Measurements from ENCODE around the gene IPCEF1. TPM values are rescaled to one million over a fixed set of nuclear protein-coding genes. Genes with fewer than 3 reads are reported as not detected.

Gene IPCEF1
- total and polyA plus RNA-seq, 5 donors from 2014 or later = 82.4 to 160 (median 85.9) TPM

DNA sequence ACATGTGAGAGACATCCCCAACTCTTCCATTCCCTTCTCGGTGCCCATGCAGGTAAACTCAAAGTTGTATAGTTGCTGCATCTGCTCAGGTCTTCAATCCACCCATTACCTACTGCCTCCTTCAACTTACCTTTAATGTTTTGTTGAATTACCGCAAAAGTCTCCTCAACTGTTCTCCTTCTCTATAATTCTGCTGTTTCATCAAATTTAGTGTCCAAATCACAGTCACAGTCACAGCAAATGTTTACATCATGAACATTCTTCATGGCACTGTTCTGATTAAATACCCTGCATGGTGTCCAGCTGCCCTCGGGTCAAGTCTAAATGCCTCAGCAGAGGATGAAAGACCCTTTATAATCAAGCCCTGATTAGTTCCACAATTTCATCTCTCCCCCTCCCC lies 130.1 kb downstream of the IPCEF1 start:
- no peaks in the 10 kb centered on the region for H3K9me3 ChIP-seq (ENCODE audit: control insufficient read depth in 2 of 2, low read length in 2 of 2)
- peaks cover 52 to 87% (median 70%) of the 10 kb centered on the region in 4 donors for H3K4me1 Mint-ChIP-seq
- H3K27ac ChIP-seq (ENCODE audit: insufficient read depth, low read length, poor library complexity, severe bottlenecking) = no peak overlapping the region
- no peak overlapping the region for H3K4me3 ChIP-seq (ENCODE audit: low read depth, low read length)
- H3K27ac Mint-ChIP-seq = peak overlapping the region; percentile 5 to 93 (median 75)
- H3K4me3 Mint-ChIP-seq = peak overlapping the region in 2 of 4 donors; percentile 21 to 63
- H3K9me3 Mint-ChIP-seq = no peaks in the 10 kb centered on the region
- no peaks in the 10 kb centered on the region for H3K27me3 Mint-ChIP-seq
- peaks cover 80% of the 10 kb centered on the region for H3K4me1 ChIP-seq (ENCODE audit: control insufficient read depth, insufficient read depth, low read length, poor library complexity, severe bottlenecking)
- peaks cover 35% of the 10 kb centered on the region for H3K36me3 Mint-ChIP-seq
- H3K27me3 ChIP-seq (ENCODE audit: control insufficient read depth, insufficient read depth, low read length) = no peaks in the 10 kb centered on the region
- ATAC-seq (ENCODE audit: low read depth in 2 of 2) (no peak), DNase-seq (no peak)
- peaks cover 38% of the 10 kb centered on the region for H3K36me3 ChIP-seq (ENCODE audit: control insufficient read depth, insufficient read depth, low read length)

- Mint-ChIP-seq H3K36me3 (peaks cover 50% of the 10 kb centered on the region), H3K27ac (peak overlapping the region; percentile 63 to 92 (median 81)), H3K9me3 (no peaks in the 10 kb centered on the region), H3K4me3 (peak overlapping the region in 1 of 4 donors; percentile 7), H3K4me1 (peaks cover 46 to 87% (median 63%) of the 10 kb centered on the region in 4 donors), H3K27me3 (no peaks in the 10 kb centered on the region)
- Histone ChIP-seq H3K36me3 (ENCODE audit: control insufficient read depth, insufficient read depth, low read length) (peaks cover 58% of the 10 kb centered on the region), H3K9me3 (ENCODE audit: control insufficient read depth in 2 of 2, low read length in 2 of 2) (no peaks in the 10 kb centered on the region), H3K4me1 (ENCODE audit: control insufficient read depth, insufficient read depth, low read length, poor library complexity, severe bottlenecking) (peaks cover 67% of the 10 kb centered on the region), H3K27me3 (ENCODE audit: control insufficient read depth, insufficient read depth, low read length) (no peaks in the 10 kb centered on the region), H3K27ac (ENCODE audit: insufficient read depth, low read length, poor library complexity, severe bottlenecking) (peak overlapping the region; percentile 30), H3K4me3 (ENCODE audit: low read depth, low read length) (peak overlapping the region; percentile 16)
- no peak for ATAC-seq (ENCODE audit: low read depth in 2 of 2)
- no peak for DNase-seq
Observed at GRCh38 chr6:154223296-154223695, 133.3 kb downstream of the IPCEF1 start.

DNA sequence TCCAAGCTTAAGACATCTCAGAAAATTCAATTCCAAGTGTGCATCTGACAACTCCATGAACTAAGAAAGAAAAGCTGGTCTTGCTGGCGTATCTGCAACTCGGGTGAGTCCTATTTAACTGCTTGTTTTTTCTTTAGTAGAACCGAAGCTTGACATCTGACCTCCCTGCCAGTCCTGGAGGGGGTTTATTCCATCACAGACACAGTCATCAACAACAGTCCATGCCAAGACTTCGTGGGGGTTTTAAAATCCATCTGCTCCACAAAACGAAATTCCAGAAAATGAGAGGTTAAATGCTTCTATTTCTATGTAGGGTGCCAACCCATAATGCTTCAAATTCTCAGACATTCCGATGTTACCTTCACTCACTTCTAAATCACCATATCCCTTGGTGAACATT lies 133.9 kb downstream of the IPCEF1 start:
- peak overlapping the region; percentile 63 to 92 (median 81) for H3K27ac Mint-ChIP-seq
- no peak overlapping the region for H3K4me3 Mint-ChIP-seq
- H3K4me1 Mint-ChIP-seq = peaks cover 48 to 87% (median 65%) of the 10 kb centered on the region in 4 donors
- Histone ChIP-seq H3K27ac (ENCODE audit: insufficient read depth, low read length, poor library complexity, severe bottlenecking) (no peak overlapping the region), H3K4me1 (ENCODE audit: control insufficient read depth, insufficient read depth, low read length, poor library complexity, severe bottlenecking) (peaks cover 65% of the 10 kb centered on the region), H3K36me3 (ENCODE audit: control insufficient read depth, insufficient read depth, low read length) (peaks cover 62% of the 10 kb centered on the region), H3K9me3 (ENCODE audit: control insufficient read depth in 2 of 2, low read length in 2 of 2) (no peaks in the 10 kb centered on the region), H3K4me3 (ENCODE audit: low read depth, low read length) (no peak overlapping the region), H3K27me3 (ENCODE audit: control insufficient read depth, insufficient read depth, low read length) (no peaks in the 10 kb centered on the region)
- H3K36me3 Mint-ChIP-seq = peaks cover 56% of the 10 kb centered on the region
- H3K9me3 Mint-ChIP-seq = no peaks in the 10 kb centered on the region
- DNase-seq (no peak), ATAC-seq (ENCODE audit: low read depth in 2 of 2) (no peak)
- no peaks in the 10 kb centered on the region for H3K27me3 Mint-ChIP-seq

DNA sequence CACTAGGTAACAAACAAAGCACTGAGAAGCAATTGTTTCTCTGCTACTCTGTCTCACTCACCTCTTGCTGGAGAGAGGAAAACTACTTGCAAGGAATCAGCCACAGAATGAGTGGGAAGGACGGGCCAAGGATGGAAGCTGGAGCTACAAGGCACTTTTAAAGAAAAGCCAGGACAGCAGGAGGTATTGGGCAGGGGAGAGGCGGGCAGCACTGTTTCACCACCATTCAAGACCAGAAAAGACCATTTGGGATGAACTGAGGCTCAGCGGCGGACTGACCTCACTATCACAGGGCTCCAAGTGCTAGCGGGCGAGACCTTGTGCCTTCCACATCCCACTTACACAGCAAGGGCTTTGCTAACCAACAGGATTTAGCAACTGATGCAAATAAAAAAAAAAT lies 137.4 kb downstream of the IPCEF1 start:
- no peaks in the 10 kb centered on the region for H3K9me3 Mint-ChIP-seq
- H3K36me3 Mint-ChIP-seq = peaks cover 56% of the 10 kb centered on the region
- no peaks in the 10 kb centered on the region for H3K27me3 Mint-ChIP-seq
- DNase-seq (no peak), ATAC-seq (ENCODE audit: low read depth in 2 of 2) (no peak)
- H3K9me3 ChIP-seq (ENCODE audit: control insufficient read depth in 2 of 2, low read length in 2 of 2) = no peaks in the 10 kb centered on the region
- peak overlapping the region in 3 of 4 donors; percentile 9 to 76 (median 50) for H3K4me3 Mint-ChIP-seq
- peaks cover 38% of the 10 kb centered on the region for H3K4me1 ChIP-seq (ENCODE audit: control insufficient read depth, insufficient read depth, low read length, poor library complexity, severe bottlenecking)
- no peaks in the 10 kb centered on the region for H3K27me3 ChIP-seq (ENCODE audit: control insufficient read depth, insufficient read depth, low read length)
- peaks cover 77% of the 10 kb centered on the region for H3K36me3 ChIP-seq (ENCODE audit: control insufficient read depth, insufficient read depth, low read length)
- H3K27ac Mint-ChIP-seq = peak overlapping the region; percentile 73 to 96 (median 86)
- peak overlapping the region; percentile 42 for H3K4me3 ChIP-seq (ENCODE audit: low read depth, low read length)
- no peak overlapping the region for H3K27ac ChIP-seq (ENCODE audit: insufficient read depth, low read length, poor library complexity, severe bottlenecking)
- peaks cover 43 to 74% (median 55%) of the 10 kb centered on the region in 4 donors for H3K4me1 Mint-ChIP-seq

DNA sequence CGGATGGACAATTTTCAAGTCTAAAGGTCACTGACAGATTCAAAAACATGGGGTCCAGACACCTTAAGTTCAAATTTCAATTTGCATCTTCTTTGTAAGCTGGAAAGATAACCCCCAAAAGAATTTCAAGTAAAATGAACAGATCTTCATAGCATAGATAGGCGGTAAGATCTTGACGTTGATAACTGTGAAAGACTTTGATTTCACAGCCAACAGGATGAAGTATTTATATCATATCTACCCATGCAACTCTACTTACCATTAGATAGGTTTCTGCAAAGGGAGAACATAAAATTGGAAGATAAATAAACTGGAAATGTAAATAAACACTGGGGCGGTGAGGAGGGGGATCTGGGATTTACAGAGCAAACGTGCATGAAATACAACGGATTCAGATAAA lies 137.8 kb downstream of the IPCEF1 start:
- Histone ChIP-seq H3K9me3 (ENCODE audit: control insufficient read depth in 2 of 2, low read length in 2 of 2) (no peaks in the 10 kb centered on the region), H3K4me1 (ENCODE audit: control insufficient read depth, insufficient read depth, low read length, poor library complexity, severe bottlenecking) (peaks cover 34% of the 10 kb centered on the region), H3K4me3 (ENCODE audit: low read depth, low read length) (peak overlapping the region; percentile 42), H3K36me3 (ENCODE audit: control insufficient read depth, insufficient read depth, low read length) (peaks cover 82% of the 10 kb centered on the region), H3K27ac (ENCODE audit: insufficient read depth, low read length, poor library complexity, severe bottlenecking) (peak overlapping the region; percentile 26), H3K27me3 (ENCODE audit: control insufficient read depth, insufficient read depth, low read length) (no peaks in the 10 kb centered on the region)
- no peak for DNase-seq
- Mint-ChIP-seq H3K27me3 (no peaks in the 10 kb centered on the region), H3K4me1 (peaks cover 38 to 74% (median 50%) of the 10 kb centered on the region in 4 donors), H3K27ac (peak overlapping the region; percentile 73 to 96 (median 86)), H3K36me3 (peaks cover 61% of the 10 kb centered on the region), H3K4me3 (peak overlapping the region; percentile 9 to 80 (median 63)), H3K9me3 (no peaks in the 10 kb centered on the region)
- peak in 1 of 2 donors; percentile 37 for ATAC-seq (ENCODE audit: low read depth in 2 of 2)

DNA sequence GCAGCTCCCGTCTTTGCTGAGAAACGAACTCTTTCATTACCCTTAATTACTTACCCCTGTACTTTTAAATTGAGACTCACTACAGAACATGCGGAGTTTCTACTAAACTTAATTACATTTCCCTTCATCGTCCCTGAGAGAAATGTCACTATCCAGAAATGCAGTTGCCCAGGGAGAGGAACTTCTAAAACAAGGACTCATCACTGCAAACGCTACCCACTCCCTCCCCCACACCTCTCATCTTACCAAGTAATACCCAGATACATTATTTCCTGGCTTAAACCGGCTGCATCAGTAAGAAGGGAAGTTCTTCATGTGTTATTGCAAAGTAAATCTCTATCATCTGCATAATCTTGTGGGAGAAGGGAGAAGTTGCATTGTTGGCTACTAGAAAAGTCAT lies 138.3 kb downstream of the IPCEF1 start:
- peaks cover 82% of the 10 kb centered on the region for H3K36me3 ChIP-seq (ENCODE audit: control insufficient read depth, insufficient read depth, low read length)
- H3K4me3 ChIP-seq (ENCODE audit: low read depth, low read length) = peak overlapping the region; percentile 42
- no peaks in the 10 kb centered on the region for H3K9me3 ChIP-seq (ENCODE audit: control insufficient read depth in 2 of 2, low read length in 2 of 2)
- Mint-ChIP-seq H3K4me1 (peaks cover 33 to 70% (median 46%) of the 10 kb centered on the region in 4 donors), H3K36me3 (peaks cover 60% of the 10 kb centered on the region), H3K9me3 (no peaks in the 10 kb centered on the region), H3K4me3 (peak overlapping the region in 3 of 4 donors; percentile 9 to 80 (median 76)), H3K27ac (peak overlapping the region; percentile 37 to 96 (median 73)), H3K27me3 (no peaks in the 10 kb centered on the region)
- DNase-seq (no peak), ATAC-seq (ENCODE audit: low read depth in 2 of 2) (no peak)
- H3K27me3 ChIP-seq (ENCODE audit: control insufficient read depth, insufficient read depth, low read length) = no peaks in the 10 kb centered on the region
- peaks cover 29% of the 10 kb centered on the region for H3K4me1 ChIP-seq (ENCODE audit: control insufficient read depth, insufficient read depth, low read length, poor library complexity, severe bottlenecking)
- peak overlapping the region; percentile 26 for H3K27ac ChIP-seq (ENCODE audit: insufficient read depth, low read length, poor library complexity, severe bottlenecking)

DNA sequence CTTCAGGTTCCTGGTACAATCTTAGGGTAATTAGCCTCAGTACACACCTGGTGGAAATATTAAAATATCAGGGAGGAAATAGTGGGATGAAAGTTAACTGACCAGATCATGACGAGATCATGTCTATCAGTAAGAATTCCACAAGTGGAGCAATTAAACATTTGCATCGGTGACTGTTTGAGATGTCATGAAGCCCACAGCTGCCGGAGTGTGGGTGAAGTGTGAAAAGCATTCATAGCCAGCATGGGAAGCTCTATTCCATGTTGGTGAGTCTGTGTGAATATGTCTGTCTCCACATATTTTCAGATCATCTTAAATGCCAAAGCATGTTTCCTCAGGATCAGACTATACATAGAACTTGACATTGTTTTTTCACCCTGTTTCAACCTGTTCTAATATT lies 142.8 kb downstream of the IPCEF1 start:
- no peaks in the 10 kb centered on the region for H3K9me3 Mint-ChIP-seq
- DNase-seq = no peak
- Histone ChIP-seq H3K36me3 (ENCODE audit: control insufficient read depth, insufficient read depth, low read length) (peaks cover 88% of the 10 kb centered on the region), H3K27me3 (ENCODE audit: control insufficient read depth, insufficient read depth, low read length) (no peaks in the 10 kb centered on the region), H3K4me3 (ENCODE audit: low read depth, low read length) (no peak overlapping the region), H3K27ac (ENCODE audit: insufficient read depth, low read length, poor library complexity, severe bottlenecking) (no peak overlapping the region), H3K4me1 (ENCODE audit: control insufficient read depth, insufficient read depth, low read length, poor library complexity, severe bottlenecking) (peaks cover 8% of the 10 kb centered on the region), H3K9me3 (ENCODE audit: control insufficient read depth in 2 of 2, low read length in 2 of 2) (no peaks in the 10 kb centered on the region)
- ATAC-seq (ENCODE audit: low read depth in 2 of 2) = no peak
- no peak overlapping the region for H3K4me3 Mint-ChIP-seq
- H3K4me1 Mint-ChIP-seq = peaks cover 31 to 57% (median 35%) of the 10 kb centered on the region in 4 donors
- H3K27me3 Mint-ChIP-seq = no peaks in the 10 kb centered on the region
- peaks cover 57% of the 10 kb centered on the region for H3K36me3 Mint-ChIP-seq
- peak overlapping the region in 1 of 3 donors; percentile 31 for H3K27ac Mint-ChIP-seq

DNA sequence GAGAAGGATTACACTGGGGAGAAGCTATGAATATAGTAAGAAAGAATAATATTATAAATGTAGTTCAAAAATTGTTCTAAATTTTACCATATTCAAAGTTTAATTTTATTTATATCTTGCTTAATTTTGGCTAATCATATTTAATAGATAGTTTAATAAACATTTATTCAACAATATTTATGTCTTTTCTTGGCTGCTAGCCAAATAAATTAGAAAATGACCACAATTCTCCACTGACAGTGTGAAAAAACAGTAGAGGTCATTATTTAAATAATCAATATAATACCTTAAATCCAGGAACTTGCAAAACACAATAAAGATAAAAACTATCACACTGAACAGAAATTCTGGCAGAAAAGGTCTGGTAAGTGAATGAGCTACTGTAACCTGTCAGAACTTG lies 145.9 kb downstream of the IPCEF1 start:
- Mint-ChIP-seq H3K4me3 (no peak overlapping the region), H3K27ac (no peak overlapping the region), H3K4me1 (peaks cover 27 to 56% (median 42%) of the 10 kb centered on the region in 4 donors), H3K27me3 (no peaks in the 10 kb centered on the region), H3K36me3 (peaks cover 68% of the 10 kb centered on the region), H3K9me3 (no peaks in the 10 kb centered on the region)
- Histone ChIP-seq H3K27ac (ENCODE audit: insufficient read depth, low read length, poor library complexity, severe bottlenecking) (no peak overlapping the region), H3K4me1 (ENCODE audit: control insufficient read depth, insufficient read depth, low read length, poor library complexity, severe bottlenecking) (no peaks in the 10 kb centered on the region), H3K36me3 (ENCODE audit: control insufficient read depth, insufficient read depth, low read length) (peaks cover 94% of the 10 kb centered on the region), H3K9me3 (ENCODE audit: control insufficient read depth in 2 of 2, low read length in 2 of 2) (no peaks in the 10 kb centered on the region), H3K27me3 (ENCODE audit: control insufficient read depth, insufficient read depth, low read length) (no peaks in the 10 kb centered on the region), H3K4me3 (ENCODE audit: low read depth, low read length) (no peak overlapping the region)
- no peak for ATAC-seq (ENCODE audit: low read depth in 2 of 2)
- DNase-seq = no peak

Measured in CD4-positive, CD25-positive, alpha-beta regulatory T cell (primary cell).